ENCODE measurements around the gene SLC43A3. TPM values are rescaled to one million over a fixed set of nuclear protein-coding genes. Genes with fewer than 3 reads are reported as not detected.

Gene SLC43A3
- total RNA-seq, 1 experiment from 2014 or later: 127 TPM

GRCh38 chr11:57430952-57431351, 4.0 kb upstream of the SLC43A3 start:
- H3K4me1 Mint-ChIP-seq (ENCODE audit: low read depth, unreplicated experiment): peaks cover 41% of the 10 kb centered on the region
- H3K4me3 Mint-ChIP-seq (ENCODE audit: low read depth, unreplicated experiment): no peak overlapping the region
- DNase-seq: no peak
- no peak overlapping the region for H3K27ac Mint-ChIP-seq (ENCODE audit: unreplicated experiment)
- H3K27me3 Mint-ChIP-seq (ENCODE audit: unreplicated experiment): no peaks in the 10 kb centered on the region
- no peak for TF ChIP-seq CTCF (IDR thresholded peaks at IDR 0.05; ENCODE audit: unreplicated experiment)
- intact Hi-C loops (cut with micrococcal nuclease; ENCODE audit: unreplicated experiment): no loop called here
- BruUV-seq (replicated peaks): no TSS peak
- CTCF ChIA-PET: interaction anchor here (0.5 kb wide), 1 partner anchor 1630 kb away, joined by 5 read pairs; no protein-coding TSS in a partner anchor
- H3K9me3 Mint-ChIP-seq (ENCODE audit: low read depth, unreplicated experiment): no peaks in the 10 kb centered on the region
- peaks cover 24% of the 10 kb centered on the region for H3K36me3 Mint-ChIP-seq (ENCODE audit: insufficient read depth, unreplicated experiment)

GRCh38 chr11:57429946-57430345, 3.0 kb upstream of the SLC43A3 start:
- Mint-ChIP-seq H3K9me3 (ENCODE audit: low read depth, unreplicated experiment) (no peaks in the 10 kb centered on the region), H3K36me3 (ENCODE audit: insufficient read depth, unreplicated experiment) (peaks cover 31% of the 10 kb centered on the region), H3K27me3 (ENCODE audit: unreplicated experiment) (no peaks in the 10 kb centered on the region), H3K4me1 (ENCODE audit: low read depth, unreplicated experiment) (peaks cover 42% of the 10 kb centered on the region), H3K4me3 (ENCODE audit: low read depth, unreplicated experiment) (no peak overlapping the region), H3K27ac (ENCODE audit: unreplicated experiment) (no peak overlapping the region)
- no peak for TF ChIP-seq CTCF (IDR thresholded peaks at IDR 0.05; ENCODE audit: unreplicated experiment)
- intact Hi-C loops (cut with micrococcal nuclease; ENCODE audit: unreplicated experiment): no loop called here
- BruUV-seq (replicated peaks): no TSS peak
- CTCF ChIA-PET: interaction anchor here (0.9 kb wide), 1 partner anchor 14 kb away, joined by 3 read pairs; no protein-coding TSS in a partner anchor
- no peak for DNase-seq

- Mint-ChIP-seq H3K27me3 (ENCODE audit: unreplicated experiment) (no peaks in the 10 kb centered on the region), H3K9me3 (ENCODE audit: low read depth, unreplicated experiment) (no peaks in the 10 kb centered on the region), H3K4me3 (ENCODE audit: low read depth, unreplicated experiment) (no peak overlapping the region), H3K36me3 (ENCODE audit: insufficient read depth, unreplicated experiment) (peaks cover 36% of the 10 kb centered on the region), H3K4me1 (ENCODE audit: low read depth, unreplicated experiment) (peaks cover 38% of the 10 kb centered on the region), H3K27ac (ENCODE audit: unreplicated experiment) (no peak overlapping the region)
- CTCF ChIA-PET: no interaction called here
- no peak for DNase-seq
- TF ChIP-seq CTCF (IDR thresholded peaks at IDR 0.05; ENCODE audit: unreplicated experiment): no peak
- BruUV-seq (replicated peaks): no TSS peak
- intact Hi-C loops (cut with micrococcal nuclease; ENCODE audit: unreplicated experiment): no loop called here
Observed at GRCh38 chr11:57428643-57429042, 1.7 kb upstream of the SLC43A3 start.

- Mint-ChIP-seq H3K27ac (ENCODE audit: unreplicated experiment) (peak overlapping the region; percentile 93), H3K27me3 (ENCODE audit: unreplicated experiment) (no peaks in the 10 kb centered on the region), H3K4me1 (ENCODE audit: low read depth, unreplicated experiment) (peaks cover 47% of the 10 kb centered on the region), H3K4me3 (ENCODE audit: low read depth, unreplicated experiment) (peak overlapping the region; percentile 78), H3K9me3 (ENCODE audit: low read depth, unreplicated experiment) (no peaks in the 10 kb centered on the region), H3K36me3 (ENCODE audit: insufficient read depth, unreplicated experiment) (peaks cover 46% of the 10 kb centered on the region)
- no peak for DNase-seq
- no TSS peak for BruUV-seq (replicated peaks)
- TF ChIP-seq CTCF (IDR thresholded peaks at IDR 0.05; ENCODE audit: unreplicated experiment): no peak
- intact Hi-C loops (cut with micrococcal nuclease; ENCODE audit: unreplicated experiment): loop anchor here (2.0 kb wide), 1 partner anchor 17 kb away; no protein-coding TSS in a partner anchor
- CTCF ChIA-PET: interaction anchor here (1.2 kb wide), 1 partner anchor 30 kb away, joined by 3 read pairs; no protein-coding TSS in a partner anchor
Observed at GRCh38 chr11:57427727-57428082, 784 bp upstream of the SLC43A3 start.

All from Calu3 (cell line).